CD4-positive, alpha-beta T cell (primary cell): ENCODE results near the gene PID1. TPM values are rescaled to one million over a fixed set of nuclear protein-coding genes. Genes with fewer than 3 reads are reported as not detected.

Experiments used
- ATAC-seq: fragments of 200-7000 bp; cut with Tn5 transposase; one replicate; pipeline ENCODE4 v1.10.0; 2022; ENCODE audit warnings: mild to moderate bottlenecking; ENCODE audit not compliant: poor library complexity
- CTCF ChIA-PET: fragments of 350-600 bp; sonication (Branson Sonifier 250); formaldehyde crosslinking; loops from one replicate; lab custom pipeline; 2021; ENCODE audit warnings: antibody characterized with exemption, inconsistent platforms; lab: Charles Lee
- POLR2A ChIA-PET: fragments of 350-600 bp; sonication (Branson Sonifier 250); formaldehyde crosslinking; loops from one replicate; lab custom pipeline; 2021; ENCODE audit warnings: antibody characterized with exemption, inconsistent platforms; lab: Charles Lee
- DNase-seq, 14 experiments: peaks; one replicate each; pipeline ENCODE4 v3.0.0-alpha.2; 2013 to 2020; ENCODE audit warnings: mixed read lengths in 2 of 14
- H3K27ac ChIP-seq, 2 donors: one replicate each; pipeline versions ENCODE4 v1.5.1 to v1.7.0; 2013; ENCODE audit warnings: low read length in 2 of 2, low read depth in 1 of 2, mild to moderate bottlenecking in 1 of 2
- H3K27me3 ChIP-seq, 2 experiments: 1 replicate in 1 of 2; 2 replicates in 1 of 2; pipeline versions ENCODE4 v1.6.1 to v1.7.0; 2013; ENCODE audit warnings: low read length in 2 of 2, control low read depth in 1 of 2, mild to moderate bottlenecking in 1 of 2, moderate library complexity in 1 of 2; ENCODE audit not compliant: insufficient read depth in 2 of 2, control insufficient read depth in 1 of 2
- H3K36me3 ChIP-seq: one replicate; pipeline ENCODE4 v1.6.1; 2013; ENCODE audit warnings: low read length, control low read depth; ENCODE audit not compliant: insufficient read depth
- H3K4me1 ChIP-seq: one replicate; pipeline ENCODE4 v1.6.1; 2013; ENCODE audit warnings: low read length, control low read depth; ENCODE audit not compliant: insufficient read depth
- H3K4me3 ChIP-seq: one replicate; pipeline ENCODE4 v1.5.1; 2013; ENCODE audit warnings: mild to moderate bottlenecking, low read length, moderate library complexity
- H3K9me3 ChIP-seq, 2 experiments: 1 replicate in 1 of 2; 2 replicates in 1 of 2; pipeline versions ENCODE4 v1.6.1 to v1.7.0; 2013; ENCODE audit warnings: low read length in 2 of 2, mild to moderate bottlenecking in 2 of 2, control low read depth in 1 of 2, moderate library complexity in 1 of 2; ENCODE audit not compliant: control insufficient read depth in 1 of 2, insufficient read depth in 1 of 2
- H3K27ac Mint-ChIP-seq: one replicate; pipeline ENCODE4 v1.8.0; 2020; ENCODE audit warnings: mixed read lengths
- H3K27me3 Mint-ChIP-seq: one replicate; pipeline ENCODE4 v1.8.0; 2021; ENCODE audit warnings: mixed read lengths
- H3K36me3 Mint-ChIP-seq: one replicate; pipeline ENCODE4 v1.8.0; 2021; ENCODE audit warnings: low read depth, mixed read lengths
- H3K4me1 Mint-ChIP-seq: one replicate; pipeline ENCODE4 v1.8.0; 2021; ENCODE audit warnings: low read depth, mixed read lengths
- H3K4me3 Mint-ChIP-seq: one replicate; pipeline ENCODE4 v1.8.0; 2020; ENCODE audit warnings: mild to moderate bottlenecking, mixed read lengths
- H3K9me3 Mint-ChIP-seq: one replicate; pipeline ENCODE4 v1.8.0; 2020; ENCODE audit warnings: mixed read lengths
- intact Hi-C, 2 experiments: fragments of 100-400 bp; cut with DNase I in 1 of 2; cut with micrococcal nuclease in 1 of 2; formaldehyde crosslinking; loops; one replicate each; pipeline versions ENCODE4 v1.15.1 to v1.9.0; 2023 to 2025; cut with DNase I, micrococcal nuclease
- total RNA-seq, 174 experiments: library from RNA in 2 of 174; stranded (reverse) in 2 of 174; gene quantifications; one replicate each; pipeline ENCODE4 v1.2.3 and lab custom pipeline; 2021 to 2026
- TF ChIP-seq, protein P1 (sequence below): fragments of 200-600 bp; IDR thresholded peaks from one replicate; pipeline ENCODE4 v1.8.0; 2022; ENCODE audit warnings: antibody characterized with exemption, mild to moderate bottlenecking

PID1 gene
- total RNA-seq, 2 experiments from 2014 or later, result 0.38 to 0.53 TPM

DNA sequence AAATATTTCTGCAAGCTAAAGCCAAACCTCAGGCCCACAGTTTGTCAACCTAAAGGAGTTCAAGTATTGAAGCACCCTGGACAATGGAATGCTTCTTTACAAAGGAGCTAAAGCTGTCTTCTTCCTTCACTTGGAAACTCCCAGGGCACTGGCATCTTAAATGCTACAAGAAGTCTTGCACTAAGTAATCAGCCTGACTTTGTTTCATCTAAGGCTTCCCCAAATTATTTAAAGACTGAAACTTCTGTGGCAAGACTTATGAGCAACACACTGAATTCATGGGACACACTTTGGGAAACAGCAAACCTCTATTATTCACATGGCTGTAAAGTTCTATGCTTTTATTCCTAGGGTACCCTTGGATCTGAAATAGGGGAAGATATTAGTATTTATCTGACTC, 14.7 kb downstream of the PID1 start:
- no peak overlapping the region for H3K27ac Mint-ChIP-seq
- CTCF ChIA-PET, result no interaction called here
- no peak overlapping the region for H3K27ac ChIP-seq

DNA sequence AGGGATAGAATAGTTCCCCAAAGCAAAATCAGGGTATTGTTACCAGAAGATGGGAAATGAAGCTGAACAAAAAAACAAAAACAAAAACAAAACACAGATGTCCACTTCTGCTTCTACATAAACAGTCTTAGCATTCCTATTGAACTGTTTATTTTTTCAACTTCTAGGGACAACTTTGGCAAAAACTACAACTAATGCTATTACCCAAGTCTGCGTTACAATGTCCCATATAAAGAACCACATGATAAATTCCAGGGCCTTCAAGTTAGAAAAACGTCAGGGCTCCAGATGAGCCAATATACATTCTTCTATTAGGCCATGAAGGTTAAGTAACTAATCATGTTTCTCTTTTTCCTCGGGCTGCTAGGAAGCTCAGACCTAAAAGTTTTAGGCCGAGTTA, 16.9 kb downstream of the PID1 start:
- Mint-ChIP-seq H3K27me3 (no peaks in the 10 kb centered on the region), H3K36me3 (no peaks in the 10 kb centered on the region), H3K4me1 (no peaks in the 10 kb centered on the region), H3K27ac (no peak overlapping the region), H3K4me3 (no peak overlapping the region), H3K9me3 (peaks cover 4% of the 10 kb centered on the region)
- Histone ChIP-seq H3K4me3 (no peak overlapping the region), H3K36me3 (no peaks in the 10 kb centered on the region), H3K27me3 (no peaks in the 10 kb centered on the region), H3K9me3 (peaks cover 0 to 3% of the 10 kb centered on the region in 2 experiments), H3K27ac (no peak overlapping the region), H3K4me1 (no peaks in the 10 kb centered on the region)
- CTCF ChIA-PET, result no interaction called here
- ATAC-seq (no peak), DNase-seq (no peak)
- intact Hi-C loops, result no loop called here
- TF ChIP-seq, protein P1, sequence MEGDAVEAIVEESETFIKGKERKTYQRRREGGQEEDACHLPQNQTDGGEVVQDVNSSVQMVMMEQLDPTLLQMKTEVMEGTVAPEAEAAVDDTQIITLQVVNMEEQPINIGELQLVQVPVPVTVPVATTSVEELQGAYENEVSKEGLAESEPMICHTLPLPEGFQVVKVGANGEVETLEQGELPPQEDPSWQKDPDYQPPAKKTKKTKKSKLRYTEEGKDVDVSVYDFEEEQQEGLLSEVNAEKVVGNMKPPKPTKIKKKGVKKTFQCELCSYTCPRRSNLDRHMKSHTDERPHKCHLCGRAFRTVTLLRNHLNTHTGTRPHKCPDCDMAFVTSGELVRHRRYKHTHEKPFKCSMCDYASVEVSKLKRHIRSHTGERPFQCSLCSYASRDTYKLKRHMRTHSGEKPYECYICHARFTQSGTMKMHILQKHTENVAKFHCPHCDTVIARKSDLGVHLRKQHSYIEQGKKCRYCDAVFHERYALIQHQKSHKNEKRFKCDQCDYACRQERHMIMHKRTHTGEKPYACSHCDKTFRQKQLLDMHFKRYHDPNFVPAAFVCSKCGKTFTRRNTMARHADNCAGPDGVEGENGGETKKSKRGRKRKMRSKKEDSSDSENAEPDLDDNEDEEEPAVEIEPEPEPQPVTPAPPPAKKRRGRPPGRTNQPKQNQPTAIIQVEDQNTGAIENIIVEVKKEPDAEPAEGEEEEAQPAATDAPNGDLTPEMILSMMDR, result no peak
- POLR2A ChIA-PET, result no interaction called here

More for the DNA sequence above, 14.7 kb downstream of the PID1 start:
- intact Hi-C loops, result no loop called here
- TF ChIP-seq, protein P1, result no peak
- H3K27me3 ChIP-seq, result no peaks in the 10 kb centered on the region
- no peak overlapping the region for H3K4me3 ChIP-seq
- no peaks in the 10 kb centered on the region for H3K4me1 Mint-ChIP-seq
- POLR2A ChIA-PET, result no interaction called here
- H3K4me1 ChIP-seq, result no peaks in the 10 kb centered on the region
- H3K36me3 Mint-ChIP-seq, result no peaks in the 10 kb centered on the region
- peaks cover 13% of the 10 kb centered on the region for H3K9me3 Mint-ChIP-seq
- H3K9me3 ChIP-seq, result peaks cover 0 to 7% of the 10 kb centered on the region in 2 experiments
- DNase-seq, result no peak
- no peak for ATAC-seq
- no peaks in the 10 kb centered on the region for H3K36me3 ChIP-seq
- no peak overlapping the region for H3K4me3 Mint-ChIP-seq
- H3K27me3 Mint-ChIP-seq, result no peaks in the 10 kb centered on the region

DNA sequence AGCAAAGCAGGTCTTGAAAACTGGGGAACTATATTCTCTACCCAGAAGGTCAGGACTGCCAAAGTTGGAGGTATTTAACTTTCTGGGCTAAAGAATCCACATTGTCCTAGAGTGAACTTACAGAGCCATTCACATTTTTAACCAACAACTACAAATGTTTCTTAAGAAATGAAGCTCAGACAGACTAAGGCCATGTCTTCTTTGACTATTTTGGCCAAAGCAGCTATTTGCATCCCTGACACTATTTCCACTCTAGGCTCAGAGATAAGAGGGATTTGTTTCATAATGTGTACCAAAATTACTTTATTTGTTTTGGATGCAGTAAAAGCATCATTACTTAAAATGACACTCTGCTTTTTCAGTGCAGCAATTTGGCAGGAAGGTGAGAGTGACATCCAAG, 18.1 kb downstream of the PID1 start:
- H3K36me3 Mint-ChIP-seq, result no peaks in the 10 kb centered on the region

More for the DNA sequence above, 18.1 kb downstream of the PID1 start:
- Histone ChIP-seq H3K9me3 (peaks cover 0 to 3% of the 10 kb centered on the region in 2 experiments), H3K36me3 (no peaks in the 10 kb centered on the region), H3K27ac (no peak overlapping the region), H3K4me1 (no peaks in the 10 kb centered on the region), H3K27me3 (no peaks in the 10 kb centered on the region), H3K4me3 (no peak overlapping the region)
- peaks cover 4% of the 10 kb centered on the region for H3K9me3 Mint-ChIP-seq
- no peaks in the 10 kb centered on the region for H3K27me3 Mint-ChIP-seq
- no peaks in the 10 kb centered on the region for H3K4me1 Mint-ChIP-seq
- H3K27ac Mint-ChIP-seq, result no peak overlapping the region
- TF ChIP-seq, protein P1, result no peak
- ATAC-seq (no peak), DNase-seq (no peak)
- intact Hi-C loops, result no loop called here
- ChIA-PET CTCF (no interaction called here), POLR2A (no interaction called here)
- H3K4me3 Mint-ChIP-seq, result no peak overlapping the region
